HFFc6 (cell line): ENCODE data around the gene SNTG2. TPM values are rescaled to one million over a fixed set of nuclear protein-coding genes. Genes with fewer than 3 reads are reported as not detected.

Experiments used
- DNase-seq: peaks from one replicate; pipeline ENCODE4 v3.0.0-alpha.2; 2018
- H3K27ac Mint-ChIP-seq: 2 replicates; pipeline ENCODE4 v1.8.0; 2020; ENCODE audit warnings: mild to moderate bottlenecking, mixed read lengths
- H3K27me3 Mint-ChIP-seq: 2 replicates; pipeline ENCODE4 v1.8.0; 2021; ENCODE audit warnings: mild to moderate bottlenecking, moderate library complexity, mixed read lengths; ENCODE audit not compliant: insufficient read depth
- H3K36me3 Mint-ChIP-seq: 2 replicates; pipeline ENCODE4 v1.8.0; 2021; ENCODE audit warnings: low read depth, mixed read lengths
- H3K4me1 Mint-ChIP-seq: 2 replicates; pipeline ENCODE4 v1.8.0; 2020; ENCODE audit warnings: low read depth, mixed read lengths
- H3K4me3 Mint-ChIP-seq: 2 replicates; pipeline ENCODE4 v1.8.0; 2020; ENCODE audit warnings: mild to moderate bottlenecking, moderate library complexity, mixed read lengths
- H3K9me3 Mint-ChIP-seq: 2 replicates; pipeline ENCODE4 v1.8.0; 2020; ENCODE audit warnings: mild to moderate bottlenecking, mixed read lengths
- total RNA-seq, 6 experiments: library from RNA; stranded (reverse); fragmentation: NEBNext Ultra II Directional; extraction: Animal tissue kit (Norgen Biotek cat#: 25700); gene quantifications; 2 replicates in 1 of 6; 3 replicates in 5 of 6; pipeline ENCODE4 v1.2.3, GENCODE V29; 2021
- TF ChIP-seq, protein P1 (sequence below): fragments of 200-600 bp; sonication (generic); IDR thresholded peaks from 2 replicates; pipeline ENCODE4 v1.5.0; 2021; ENCODE audit warnings: antibody characterized with exemption, mild to moderate bottlenecking

The SNTG2 gene
- total RNA-seq, 6 experiments from 2014 or later = not detected

DNA sequence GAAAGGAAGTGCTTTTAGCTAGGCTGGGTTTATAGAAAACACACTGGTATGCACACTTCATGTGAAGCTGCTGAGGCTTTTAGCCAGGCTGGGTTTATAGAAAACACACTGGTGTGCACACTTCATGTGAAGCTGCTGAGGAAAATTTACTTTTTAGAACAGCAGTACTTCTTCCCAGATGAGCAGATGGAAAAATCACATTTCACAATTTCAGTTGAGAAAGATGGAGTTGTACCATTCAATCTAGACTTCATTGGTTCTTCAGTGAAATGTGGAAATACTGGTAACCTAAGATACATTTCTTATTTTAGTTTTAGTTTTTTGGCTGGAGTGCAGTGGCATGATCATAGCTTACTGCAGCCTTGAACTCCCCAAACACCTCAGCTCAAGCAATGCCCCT, 11.1 kb downstream of the SNTG2 start:
- TF ChIP-seq, protein P1, sequence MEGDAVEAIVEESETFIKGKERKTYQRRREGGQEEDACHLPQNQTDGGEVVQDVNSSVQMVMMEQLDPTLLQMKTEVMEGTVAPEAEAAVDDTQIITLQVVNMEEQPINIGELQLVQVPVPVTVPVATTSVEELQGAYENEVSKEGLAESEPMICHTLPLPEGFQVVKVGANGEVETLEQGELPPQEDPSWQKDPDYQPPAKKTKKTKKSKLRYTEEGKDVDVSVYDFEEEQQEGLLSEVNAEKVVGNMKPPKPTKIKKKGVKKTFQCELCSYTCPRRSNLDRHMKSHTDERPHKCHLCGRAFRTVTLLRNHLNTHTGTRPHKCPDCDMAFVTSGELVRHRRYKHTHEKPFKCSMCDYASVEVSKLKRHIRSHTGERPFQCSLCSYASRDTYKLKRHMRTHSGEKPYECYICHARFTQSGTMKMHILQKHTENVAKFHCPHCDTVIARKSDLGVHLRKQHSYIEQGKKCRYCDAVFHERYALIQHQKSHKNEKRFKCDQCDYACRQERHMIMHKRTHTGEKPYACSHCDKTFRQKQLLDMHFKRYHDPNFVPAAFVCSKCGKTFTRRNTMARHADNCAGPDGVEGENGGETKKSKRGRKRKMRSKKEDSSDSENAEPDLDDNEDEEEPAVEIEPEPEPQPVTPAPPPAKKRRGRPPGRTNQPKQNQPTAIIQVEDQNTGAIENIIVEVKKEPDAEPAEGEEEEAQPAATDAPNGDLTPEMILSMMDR = no peak
- no peak for DNase-seq
- Mint-ChIP-seq H3K9me3 (no peaks in the 10 kb centered on the region; the same call in 1 of the 2 replicates), H3K36me3 (no peaks in the 10 kb centered on the region), H3K4me1 (no peaks in the 10 kb centered on the region), H3K4me3 (no peak overlapping the region), H3K27me3 (peaks cover 3% of the 10 kb centered on the region), H3K27ac (no peak overlapping the region)

DNA sequence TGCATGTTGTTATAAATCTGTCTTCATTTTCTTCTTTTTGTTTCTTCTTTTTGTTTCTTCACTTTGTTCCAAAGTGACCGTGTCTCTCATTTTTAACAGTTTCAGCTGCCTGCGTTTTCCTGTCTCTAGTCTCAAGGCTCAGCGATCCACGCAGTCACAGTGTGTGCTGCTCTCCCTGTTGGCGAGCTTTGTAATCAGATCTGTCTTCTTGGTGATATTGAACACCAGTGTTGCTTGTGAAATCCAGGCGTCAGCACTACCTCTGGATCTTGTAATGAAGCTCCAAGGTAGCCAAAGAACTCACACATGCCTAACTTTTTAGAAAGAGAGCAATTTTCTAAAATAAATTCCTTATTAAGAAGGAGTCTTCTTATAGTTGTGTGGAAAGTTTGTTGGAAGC, 13.2 kb downstream of the SNTG2 start:
- Mint-ChIP-seq H3K27me3 (peaks cover 3% of the 10 kb centered on the region), H3K9me3 (no peaks in the 10 kb centered on the region; the same call in 1 of the 2 replicates), H3K27ac (no peak overlapping the region), H3K4me3 (no peak overlapping the region), H3K36me3 (no peaks in the 10 kb centered on the region), H3K4me1 (no peaks in the 10 kb centered on the region)
- TF ChIP-seq, protein P1 = no peak
- DNase-seq = no peak

DNA sequence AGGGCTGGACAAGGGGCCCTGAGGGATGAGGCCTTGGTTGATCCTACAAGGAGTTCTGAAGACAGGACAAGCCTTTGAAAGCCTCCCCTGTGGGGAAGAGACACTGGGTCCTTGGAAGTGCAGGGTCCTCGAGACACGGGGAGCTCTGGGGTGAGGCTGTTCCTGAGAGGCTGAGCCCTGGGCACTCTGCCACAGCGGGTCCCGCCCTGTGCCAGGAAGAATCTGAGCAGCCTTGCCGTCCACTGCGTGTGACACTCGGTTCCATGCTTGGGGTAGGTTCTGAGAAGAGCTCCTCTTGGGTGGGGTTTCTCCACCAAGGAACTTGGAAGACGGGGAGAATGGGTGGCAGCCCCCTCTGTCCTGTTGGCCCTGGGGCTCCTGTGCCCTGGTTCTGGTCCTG, 13.9 kb downstream of the SNTG2 start:
- no peaks in the 10 kb centered on the region for H3K4me1 Mint-ChIP-seq
- no peak overlapping the region for H3K27ac Mint-ChIP-seq
- no peaks in the 10 kb centered on the region for H3K36me3 Mint-ChIP-seq
- peaks cover 3% of the 10 kb centered on the region for H3K27me3 Mint-ChIP-seq
- H3K9me3 Mint-ChIP-seq = no peaks in the 10 kb centered on the region; the same call in 1 of the 2 replicates
- H3K4me3 Mint-ChIP-seq = no peak overlapping the region
- no peak for DNase-seq
- TF ChIP-seq, protein P1 = no peak

DNA sequence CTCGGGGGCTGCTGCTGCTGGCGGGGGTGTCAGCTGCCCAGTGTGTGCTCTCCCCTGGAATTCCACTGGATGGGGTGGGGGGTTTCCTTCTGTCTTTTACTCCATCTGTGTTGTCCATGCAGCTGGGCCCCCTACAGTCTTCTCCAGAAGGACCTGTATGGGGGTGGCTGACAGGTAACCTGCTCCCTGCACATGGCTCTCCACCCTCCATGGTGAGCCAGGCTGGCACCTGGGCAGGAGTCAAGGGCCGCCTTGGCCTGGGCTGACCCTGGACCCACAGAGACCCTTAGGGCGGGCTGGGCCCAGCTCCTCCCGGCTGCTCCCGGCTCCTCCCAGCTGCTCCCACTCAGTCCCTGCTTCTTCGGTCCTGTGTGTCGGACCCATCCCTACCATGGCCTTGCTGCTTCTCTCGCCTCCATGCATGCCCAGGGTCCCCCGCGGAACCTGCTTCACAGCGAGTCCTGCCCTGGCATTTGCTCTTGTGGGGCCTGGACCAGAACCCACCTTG, 15.0 kb downstream of the SNTG2 start:
- no peak overlapping the region for H3K27ac Mint-ChIP-seq
- no peaks in the 10 kb centered on the region; the same call in 1 of the 2 replicates for H3K9me3 Mint-ChIP-seq
- H3K4me1 Mint-ChIP-seq = no peaks in the 10 kb centered on the region
- DNase-seq = no peak
- no peak overlapping the region for H3K4me3 Mint-ChIP-seq
- TF ChIP-seq, protein P1 = no peak
- peaks cover 3% of the 10 kb centered on the region for H3K27me3 Mint-ChIP-seq
- H3K36me3 Mint-ChIP-seq = no peaks in the 10 kb centered on the region

DNA sequence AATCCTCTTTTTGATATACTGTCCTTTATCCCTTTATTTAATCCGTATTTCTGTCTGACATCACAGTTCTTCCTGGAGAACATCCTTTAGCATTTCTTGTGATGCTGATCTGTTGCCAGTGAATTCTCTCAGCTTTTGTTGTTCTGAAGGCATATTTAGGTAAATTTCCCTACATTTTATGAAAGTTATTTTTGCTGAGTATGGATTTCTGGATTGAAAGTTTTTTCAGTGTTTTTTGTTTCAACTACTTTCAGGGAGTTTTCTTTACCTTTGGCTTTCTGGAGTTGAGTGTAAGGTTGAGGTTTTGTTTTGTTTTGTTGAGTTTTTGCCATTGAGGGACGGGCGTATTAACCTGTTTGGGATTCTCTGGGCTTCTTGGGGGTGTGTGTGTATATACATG, 22.5 kb downstream of the SNTG2 start:
- H3K27me3 Mint-ChIP-seq = peaks cover 3% of the 10 kb centered on the region; the same call in 1 of the 2 replicates
- H3K4me3 Mint-ChIP-seq = no peak overlapping the region
- no peaks in the 10 kb centered on the region for H3K36me3 Mint-ChIP-seq
- H3K27ac Mint-ChIP-seq = no peak overlapping the region
- H3K9me3 Mint-ChIP-seq = peaks cover 6% of the 10 kb centered on the region; the same call in 1 of the 2 replicates
- H3K4me1 Mint-ChIP-seq = no peaks in the 10 kb centered on the region
- TF ChIP-seq, protein P1 = no peak
- no peak for DNase-seq
